Prostate gland (tissue), 2 donors: ENCODE measurements around the gene WDTC1.

Source experiments
- CTCF ChIP-seq, 4 experiments: fragments of 200-600 bp in 2 of 4; fragments of 450-650 bp in 2 of 4; sonication (generic) in 2 of 4; IDR thresholded peaks; 1 replicate in 3 of 4; 2 replicates in 1 of 4; pipeline ENCODE4 v1.5.1; 2016 to 2019; ENCODE audit warnings: antibody characterized with exemption in 4 of 4, mild to moderate bottlenecking in 2 of 4, moderate library complexity in 2 of 4
- POLR2A ChIP-seq: fragments of 450-650 bp; IDR thresholded peaks from one replicate; pipeline ENCODE4 v1.6.1; 2016; ENCODE audit warnings: antibody characterized with exemption, mild to moderate bottlenecking
- POLR2AphosphoS5 ChIP-seq: sonication (generic); formaldehyde crosslinking; IDR thresholded peaks from one replicate; pipeline ENCODE4 v1.6.1; 2017; ENCODE audit warnings: antibody characterized with exemption

- no peak for TF ChIP-seq CTCF (IDR thresholded peaks at IDR 0.05)
- no peak for TF ChIP-seq POLR2A
- no peak for TF ChIP-seq POLR2AphosphoS5
These were observed 104.8 kb downstream of the WDTC1 start for GRCh38 chr1:27339213-27339612.
